ENCODE results near the gene HOXB9.
A peak's percentile ranks its signal among the peaks of the same experiment; 100 is the strongest.

The HOXB9 gene

DNA sequence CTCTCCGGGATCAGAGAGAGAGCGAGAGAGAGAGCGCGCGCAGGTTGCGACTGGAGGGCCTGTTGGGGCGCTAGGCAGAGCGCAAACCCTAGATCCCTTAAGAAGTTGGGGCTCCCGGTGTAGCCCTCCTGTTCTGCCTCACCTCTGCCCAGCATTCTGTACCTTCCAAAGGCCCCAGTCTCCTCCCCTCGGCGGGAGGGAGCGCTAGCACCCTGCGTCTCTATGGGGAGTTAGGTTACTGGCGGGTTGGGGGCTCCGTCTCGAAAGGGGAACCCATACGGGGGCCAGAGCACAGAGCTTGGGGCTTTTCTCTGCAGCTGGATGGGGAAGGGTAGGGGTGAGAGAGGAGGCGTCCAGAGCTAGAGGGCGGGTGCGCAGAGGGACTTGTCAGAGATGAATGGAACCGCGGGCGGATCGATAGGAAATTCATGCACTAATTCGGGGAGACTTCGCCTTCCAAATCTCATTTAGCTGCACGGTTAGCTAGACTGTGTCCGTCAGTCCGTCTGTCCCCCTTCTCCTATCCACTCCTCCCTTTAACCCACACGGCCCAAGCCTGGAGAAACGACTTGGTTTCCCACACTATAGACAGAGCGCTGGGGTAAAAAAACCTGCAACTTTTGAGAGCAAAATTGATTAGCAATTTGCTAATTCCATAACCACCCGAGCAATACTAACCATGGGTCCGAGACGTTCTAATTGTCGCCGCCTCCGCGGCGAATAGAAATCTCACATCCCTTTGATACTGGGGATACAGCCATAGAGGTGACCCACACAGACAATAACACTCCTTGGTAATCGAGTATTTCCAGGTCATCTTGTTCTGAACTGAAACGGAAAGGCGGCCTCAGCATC lies 47.3 kb downstream of the HOXB9 start:
- DNase-seq, result no peak

GRCh38 chr17:48577946-48578615 lies 48.1 kb downstream of the HOXB9 start, which contains the start of gene HOXB4:
Gene HOXB4 (minus strand): TSS chr17:48578350. CDS start chr17:48578319, 31 bp downstream.
- peak; percentile 84 for DNase-seq

GRCh38 chr17:48577330-48577945 lies 48.7 kb downstream of the HOXB9 start:
- peak; percentile 27 for DNase-seq

DNA sequence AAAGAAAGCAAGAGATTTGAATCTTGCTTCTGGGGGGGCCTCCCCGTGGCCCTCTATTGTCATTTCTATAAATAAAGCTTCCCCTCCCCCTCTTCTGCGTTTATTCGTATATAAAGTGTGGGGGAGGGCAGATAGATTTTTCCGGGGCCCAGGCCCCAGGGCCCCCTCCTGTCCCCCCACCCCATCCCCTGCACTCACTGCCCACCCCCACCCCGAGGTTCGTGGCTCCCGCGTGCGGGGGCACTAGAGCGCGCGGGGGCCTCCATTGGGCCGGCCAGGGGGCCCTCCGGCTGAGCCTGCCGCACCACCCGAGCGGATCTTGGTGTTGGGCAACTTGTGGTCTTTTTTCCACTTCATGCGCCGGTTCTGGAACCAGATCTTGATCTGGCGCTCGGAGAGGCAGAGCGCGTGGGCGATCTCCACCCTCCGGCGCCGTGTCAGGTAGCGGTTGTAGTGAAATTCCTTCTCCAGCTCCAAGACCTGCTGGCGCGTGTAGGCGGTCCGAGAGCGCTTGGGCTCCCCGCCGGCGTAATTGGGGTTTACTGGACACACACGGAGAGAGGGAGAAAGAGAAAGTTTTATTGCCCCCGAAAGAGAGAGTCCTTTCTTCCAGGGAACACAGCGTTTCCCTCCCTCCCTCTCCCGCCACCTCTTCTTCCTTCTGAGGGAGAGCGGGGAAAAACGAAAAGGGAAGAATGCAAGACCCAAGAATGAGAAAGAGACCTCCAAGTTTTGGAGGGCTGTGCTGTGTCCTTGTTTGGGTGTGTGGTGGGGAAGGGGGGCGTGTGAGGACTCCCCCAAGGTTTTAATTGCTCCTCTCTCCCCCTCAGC lies 49.5 kb downstream of the HOXB9 start:
- DNase-seq, result no peak

DNA sequence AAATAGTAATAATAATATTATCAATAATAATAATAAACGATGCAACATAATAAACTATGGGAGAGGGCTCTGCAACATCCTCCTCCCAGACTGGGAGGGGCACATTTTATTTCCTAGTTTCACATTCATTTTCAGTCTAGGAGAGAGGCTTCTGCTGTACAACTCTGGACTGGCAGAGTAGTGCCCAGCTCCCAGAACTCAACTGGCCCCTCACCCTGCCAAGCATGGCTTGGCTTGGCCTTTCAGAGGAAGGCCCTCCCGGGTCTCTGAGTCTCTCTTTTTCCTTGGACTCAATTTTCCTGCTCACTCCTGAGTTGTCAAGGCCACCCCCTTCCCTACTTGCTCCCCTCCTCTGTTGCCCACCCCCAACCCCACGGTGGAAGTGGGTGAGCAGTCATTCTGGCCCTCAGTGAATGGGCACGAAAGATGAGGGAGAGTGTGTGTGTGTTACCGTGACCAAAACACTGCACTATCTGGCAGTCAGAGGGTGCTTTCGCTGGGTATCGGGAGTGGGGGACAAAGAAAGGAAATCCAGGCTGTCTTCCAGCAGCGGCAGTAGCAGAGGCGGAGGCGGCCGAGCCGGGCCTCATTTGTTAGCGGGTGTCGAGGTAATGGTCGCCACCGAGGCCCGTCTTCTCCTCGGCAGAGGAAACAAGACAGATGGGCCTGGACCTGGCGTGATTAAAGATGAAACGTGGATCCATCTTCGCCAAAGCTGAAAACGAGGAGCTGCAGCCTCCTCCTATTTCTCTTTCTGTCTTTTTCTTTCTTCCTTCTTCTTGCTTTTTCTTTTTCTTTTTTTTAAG lies 50.3 kb downstream of the HOXB9 start:
- no peak for DNase-seq

GRCh38 chr17:48575066-48575582 lies 51.0 kb downstream of the HOXB9 start:
- DNase-seq, result no peak

DNA sequence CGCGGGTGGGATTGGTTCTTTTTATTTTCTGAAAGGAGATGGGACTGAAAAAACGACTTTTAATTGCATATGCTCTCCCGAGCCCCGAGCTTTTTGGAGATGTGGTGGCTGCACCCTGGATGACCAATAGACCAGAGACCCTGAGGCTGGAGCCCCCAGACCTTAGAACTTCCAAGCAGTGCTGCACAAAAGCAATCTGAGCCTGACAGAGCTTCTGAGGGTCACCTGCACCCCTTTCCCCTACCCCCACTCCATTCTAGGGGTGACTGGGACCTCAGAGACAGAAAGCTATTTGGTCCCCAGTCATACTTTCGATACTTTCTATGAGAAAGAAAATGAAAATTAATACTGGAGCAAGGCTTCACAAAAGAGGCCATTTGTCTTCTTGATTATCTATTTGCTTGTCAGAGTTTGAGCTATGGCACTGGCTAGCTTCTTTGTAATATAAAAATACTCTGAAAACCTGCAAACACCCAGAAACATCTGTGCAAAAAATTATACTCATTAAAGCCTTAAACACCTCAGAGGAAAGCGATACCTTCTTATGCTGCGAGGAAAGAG lies 51.6 kb downstream of the HOXB9 start:
- no peak for DNase-seq

DNA sequence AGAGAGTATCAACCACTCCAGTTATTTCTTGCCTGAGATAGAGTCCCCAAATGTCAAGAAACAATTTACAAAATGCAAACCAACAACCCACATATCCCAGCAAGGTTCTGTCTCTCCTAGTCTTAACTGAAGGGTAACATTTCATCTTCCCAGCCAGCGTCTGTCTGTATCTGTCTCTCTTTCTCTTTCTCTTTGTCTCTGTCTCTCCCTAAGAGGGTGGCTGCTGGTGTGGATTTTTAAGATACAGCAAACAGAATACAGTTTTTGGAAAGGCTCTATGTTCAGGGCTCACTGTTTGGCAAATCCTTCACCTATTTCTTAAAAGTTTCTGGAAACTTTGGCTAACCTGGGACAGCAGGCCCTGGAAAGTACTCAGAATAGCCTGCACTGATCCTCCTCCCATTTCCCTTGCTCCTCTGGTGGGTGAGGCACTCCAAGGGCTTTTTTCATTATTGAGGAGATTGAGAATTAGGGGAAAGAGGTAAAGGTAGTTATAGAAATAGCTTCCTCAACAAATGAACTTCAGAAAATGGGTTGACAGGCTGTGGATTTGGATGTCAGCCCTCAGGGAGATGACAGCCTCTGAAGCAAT lies 54.2 kb downstream of the HOXB9 start:
- DNase-seq, result no peak
